NB4 (cell line): ENCODE data around the gene ADAMTSL5.

Source experiments
- DNase-seq: peaks from one replicate; pipeline ENCODE4 v3.0.0; 2010; ENCODE audit warnings: low read depth
- H3K4me3 ChIP-seq: one replicate; pipeline ENCODE4 v1.5.1; 2011; ENCODE audit warnings: mild to moderate bottlenecking, low read depth, low read length, moderate library complexity
- CTCF ChIP-seq: IDR thresholded peaks from one replicate; pipeline ENCODE4 v1.5.1; 2012; ENCODE audit warnings: low read depth, low read length
- MAX ChIP-seq: IDR thresholded peaks from 2 replicates; pipeline ENCODE4 v1.6.1; 2011; ENCODE audit warnings: low read depth, low read length
- MYC ChIP-seq: IDR thresholded peaks from 2 replicates; pipeline ENCODE4 v1.6.1; 2011; ENCODE audit warnings: low read depth, low read length
- POLR2A ChIP-seq: IDR thresholded peaks from 2 replicates; pipeline ENCODE4 v1.6.1; 2011; ENCODE audit warnings: mild to moderate bottlenecking; ENCODE audit not compliant: insufficient read length; ENCODE audit errors: extremely low read depth

The ADAMTSL5 gene

GRCh38 chr19:1510442-1510806 lies 2.4 kb downstream of the ADAMTSL5 start:
- no peak overlapping the region for H3K4me3 ChIP-seq
- TF ChIP-seq MYC, result no peak
- TF ChIP-seq POLR2A, result no peak
- no peak for DNase-seq

- DNase-seq, result no peak
- no peak for TF ChIP-seq MAX
- no peak for TF ChIP-seq POLR2A
- no peak for TF ChIP-seq MYC
- no peak for TF ChIP-seq CTCF
- H3K4me3 ChIP-seq, result no peak overlapping the region
These were observed 3.0 kb downstream of the ADAMTSL5 start for GRCh38 chr19:1509602-1510441.

- H3K4me3 ChIP-seq, result no peak overlapping the region
- no peak for DNase-seq
- TF ChIP-seq POLR2A, result no peak
- TF ChIP-seq MYC, result no peak
- TF ChIP-seq CTCF, result no peak
- TF ChIP-seq MAX, result no peak
These were observed 4.3 kb downstream of the ADAMTSL5 start for GRCh38 chr19:1508507-1508856.

GRCh38 chr19:1507763-1508506 lies 4.9 kb downstream of the ADAMTSL5 start:
- peak; percentile 87 for DNase-seq
- H3K4me3 ChIP-seq, result no peak overlapping the region
- TF ChIP-seq CTCF (no peak), MAX (peak; percentile 79), POLR2A (no peak), MYC (peak; percentile 29; the same call in 1 of the 2 replicates)

GRCh38 chr19:1507192-1507660 lies 5.6 kb downstream of the ADAMTSL5 start:
- no peak for DNase-seq
- TF ChIP-seq CTCF (no peak), POLR2A (no peak), MYC (no peak), MAX (no peak)
- no peak overlapping the region for H3K4me3 ChIP-seq
